Measurements from ENCODE around the gene SEMA4D.

SEMA4D gene

DNA sequence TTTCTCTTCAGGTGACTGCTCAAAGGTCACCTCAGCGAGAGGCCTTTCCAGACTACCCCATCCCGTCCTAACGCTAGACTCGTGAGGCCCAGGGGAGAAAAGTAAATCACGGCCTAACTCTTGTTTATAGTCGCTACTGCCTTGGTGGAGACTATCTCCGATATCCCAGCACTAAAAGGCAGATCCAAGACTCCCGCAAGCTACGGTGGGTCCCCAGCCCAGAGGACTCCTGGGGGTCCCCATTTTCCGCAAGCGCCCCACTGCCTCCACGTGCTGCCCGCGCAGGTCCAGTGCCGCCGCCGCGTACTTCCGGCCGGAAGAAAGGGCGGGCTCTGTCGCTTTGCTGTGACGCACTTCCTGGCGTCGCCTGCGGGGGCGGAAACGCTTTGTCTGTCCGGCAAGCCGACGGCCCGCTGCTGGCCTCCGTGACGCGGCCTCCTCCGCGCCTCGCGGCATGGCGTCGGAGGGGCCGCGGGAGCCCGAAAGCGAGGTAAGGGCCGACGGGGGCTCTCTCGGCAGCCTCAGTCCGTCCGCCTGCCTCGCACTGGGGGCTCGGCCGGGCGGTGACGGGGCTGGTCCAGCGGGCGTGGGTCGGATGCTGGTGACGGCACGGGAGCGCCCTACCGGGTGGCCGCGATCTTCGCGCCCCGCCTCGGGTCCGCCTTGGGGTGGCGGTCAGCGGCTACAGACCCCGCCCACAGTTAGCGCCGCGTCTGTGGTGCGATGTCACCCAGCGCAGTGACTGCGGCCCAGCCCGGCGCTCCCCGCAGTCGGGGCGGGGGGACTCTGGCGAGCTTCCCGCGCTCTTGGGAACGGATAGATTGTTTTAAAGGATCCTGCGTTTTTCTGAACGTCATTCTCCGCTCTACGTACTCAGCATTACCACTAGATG is 179.5 kb downstream of the SEMA4D start, which contains the start of gene SECISBP2:
Gene SECISBP2 (plus strand): TSS at position 378 of the 892 bp plus-strand sequence. CDS start 77 bp downstream, at position 455.
- peak; percentile 87; the same call in 1 of the 2 replicates for TF ChIP-seq CTCF (IDR thresholded peaks at IDR 0.05)

- TF ChIP-seq CTCF (IDR thresholded peaks at IDR 0.05), result no peak
These were observed 180.6 kb downstream of the SEMA4D start for GRCh38 chr9:89317282-89317681.

- no peak for TF ChIP-seq CTCF (IDR thresholded peaks at IDR 0.05)
These were observed 182.4 kb downstream of the SEMA4D start for GRCh38 chr9:89315482-89315881.

- no peak for TF ChIP-seq CTCF (IDR thresholded peaks at IDR 0.05)
These were observed 183.0 kb downstream of the SEMA4D start for GRCh38 chr9:89314955-89315354.

DNA sequence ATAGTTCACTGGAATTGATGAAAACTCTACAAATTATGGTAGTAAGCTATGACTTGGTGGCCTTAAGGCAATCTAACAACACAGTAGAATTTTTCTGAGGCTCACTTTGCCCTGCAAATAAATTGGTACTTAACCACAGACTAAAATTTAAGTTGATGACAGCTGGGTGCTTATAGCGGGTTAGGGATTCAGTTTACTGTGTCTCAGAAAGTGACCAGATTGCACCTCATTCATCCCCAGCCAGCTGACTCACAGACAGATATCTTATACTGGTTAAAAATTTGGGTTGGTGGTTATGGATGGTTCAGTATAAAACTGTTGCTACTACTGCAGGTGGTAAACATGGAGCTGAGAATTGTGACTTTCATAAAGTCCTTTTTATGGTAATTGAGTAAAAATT is 184.1 kb downstream of the SEMA4D start:
- TF ChIP-seq CTCF (IDR thresholded peaks at IDR 0.05), result no peak

GRCh38 chr9:89312222-89312571 is 185.7 kb downstream of the SEMA4D start:
- no peak for TF ChIP-seq CTCF (IDR thresholded peaks at IDR 0.05)

DNA sequence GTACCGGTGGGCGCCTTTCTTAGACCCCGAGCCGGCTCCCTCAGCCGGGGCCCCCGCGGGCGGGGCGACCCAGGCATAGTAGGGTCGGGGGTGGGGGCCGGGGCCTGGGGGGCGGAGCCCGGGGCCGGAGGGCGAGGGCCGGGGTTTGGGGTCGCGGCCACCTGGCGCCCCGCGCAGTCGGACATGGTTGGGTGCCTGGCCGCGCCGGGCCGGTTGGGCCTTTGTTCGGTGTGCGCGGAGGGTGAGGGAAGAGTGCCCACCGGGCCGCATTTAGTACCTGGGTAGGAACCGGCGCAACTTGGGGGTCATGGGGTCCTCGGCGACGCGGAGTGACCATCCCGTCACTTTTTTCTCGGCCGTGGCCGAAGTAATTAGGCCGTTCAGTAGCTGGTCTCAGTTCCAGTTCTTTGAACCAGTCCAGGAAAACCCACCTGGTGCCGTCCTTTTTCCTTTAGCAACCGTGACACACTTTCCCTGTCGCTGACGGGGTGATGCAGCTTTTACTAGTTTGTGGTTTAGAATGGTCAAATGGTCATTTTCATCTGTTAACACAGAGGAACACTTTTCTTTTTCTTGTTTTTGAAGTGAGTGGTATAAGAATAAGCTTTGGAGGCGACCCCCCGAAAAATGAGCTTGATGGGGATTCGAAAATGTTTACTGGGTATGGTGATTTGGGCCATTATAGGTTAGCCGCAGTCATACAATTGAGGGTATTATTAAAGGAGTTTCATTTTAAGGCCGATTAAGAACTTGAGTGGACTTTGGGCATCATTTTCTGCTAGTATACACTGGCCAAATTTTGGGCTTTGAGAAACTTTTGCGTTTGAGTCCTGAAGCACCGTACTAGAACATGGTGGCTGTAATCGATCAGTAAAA is 186.3 kb downstream of the SEMA4D start:
- TF ChIP-seq CTCF (IDR thresholded peaks at IDR 0.05), result no peak
